HEK293 (cell line): ENCODE measurements around the gene MVK.

Experiments used
- CTCF ChIA-PET: fragments of 350-600 bp; formaldehyde crosslinking; extraction: SDS; loops from one replicate; lab custom pipeline; 2021; ENCODE audit warnings: antibody characterized with exemption; lab: Yijun Ruan, JAX
- POLR2A ChIA-PET: fragments of 300-600 bp; formaldehyde crosslinking; extraction: SDS; loops from one replicate; lab custom pipeline; 2020; ENCODE audit warnings: antibody characterized with exemption, inconsistent platforms; lab: Yijun Ruan, JAX
- H3K27ac ChIP-seq: fragments of 200-500 bp; sonication (Bioruptor generic); 2 replicates; pipeline ENCODE4 v1.5.1; 2014; ENCODE audit warnings: low read depth, low read length, control low read depth, inconsistent platforms; ENCODE audit errors: extremely low read depth
- H3K36me3 ChIP-seq, 2 experiments: fragments of 200-500 bp in 1 of 2; sonication (Bioruptor generic) in 1 of 2; 1 replicate in 1 of 2; 2 replicates in 1 of 2; pipeline ENCODE4 v1.5.1; 2014 to 2017; ENCODE audit warnings: inconsistent platforms in 2 of 2, low read length in 2 of 2; ENCODE audit not compliant: control insufficient read depth in 2 of 2, insufficient read depth in 1 of 2
- H3K4me1 ChIP-seq: fragments of 200-500 bp; sonication (Bioruptor generic); 2 replicates; pipeline ENCODE4 v1.5.1; 2014; ENCODE audit warnings: mild to moderate bottlenecking, low read length, inconsistent platforms; ENCODE audit not compliant: control insufficient read depth, insufficient read depth
- H3K4me3 ChIP-seq: 2 replicates; pipeline ENCODE4 v1.5.1; 2011; ENCODE audit warnings: low read depth, mild to moderate bottlenecking, control low read depth, low read length, moderate library complexity
- H3K9me3 ChIP-seq: fragments of 200-500 bp; sonication (Bioruptor generic); 2 replicates; pipeline ENCODE4 v1.5.1; 2014; ENCODE audit warnings: low read depth, low read length, inconsistent platforms; ENCODE audit not compliant: control insufficient read depth, insufficient read depth
- GLI4 ChIP-seq: fragments of 450-650 bp; formaldehyde crosslinking; IDR thresholded peaks from 2 replicates; pipeline ENCODE4 v1.5.1; 2016; ENCODE audit warnings: missing biosample characterization, missing genetic modification characterization
- SCRT2 ChIP-seq: fragments of 450-650 bp; formaldehyde crosslinking; IDR thresholded peaks from 2 replicates; pipeline ENCODE4 v1.5.1; 2016; ENCODE audit warnings: missing biosample characterization, missing genetic modification characterization
- SP2 ChIP-seq: fragments of 450-650 bp; formaldehyde crosslinking; IDR thresholded peaks from 2 replicates; pipeline ENCODE4 v1.5.1; 2016; ENCODE audit warnings: missing biosample characterization, missing genetic modification characterization
- YY1 ChIP-seq: fragments of 450-650 bp; formaldehyde crosslinking; IDR thresholded peaks from 2 replicates; pipeline ENCODE4 v1.5.1; 2018; ENCODE audit warnings: missing biosample characterization, missing genetic modification characterization
- ZNF112 ChIP-seq: fragments of 450-650 bp; formaldehyde crosslinking; IDR thresholded peaks from 2 replicates; pipeline ENCODE4 v1.5.0; 2017; ENCODE audit warnings: missing biosample characterization, missing genetic modification characterization
- ZNF174 ChIP-seq: fragments of 450-650 bp; formaldehyde crosslinking; IDR thresholded peaks from 2 replicates; pipeline ENCODE4 v1.5.0; 2017; ENCODE audit warnings: missing biosample characterization, mild to moderate bottlenecking, missing genetic modification characterization
- ZNF184 ChIP-seq: fragments of 450-650 bp; IDR thresholded peaks from 2 replicates; pipeline ENCODE4 v1.5.1; 2018; ENCODE audit warnings: missing biosample characterization, mild to moderate bottlenecking, missing genetic modification characterization
- ZNF19 ChIP-seq: fragments of 450-650 bp; formaldehyde crosslinking; IDR thresholded peaks from 2 replicates; pipeline ENCODE4; 2016; ENCODE audit warnings: missing biosample characterization, missing genetic modification characterization, low read depth
- ZNF302 ChIP-seq: fragments of 450-650 bp; formaldehyde crosslinking; IDR thresholded peaks from 2 replicates; pipeline ENCODE4 v1.5.1; 2016; ENCODE audit warnings: missing biosample characterization, missing genetic modification characterization, low read depth
- ZNF324 ChIP-seq: fragments of 450-650 bp; formaldehyde crosslinking; IDR thresholded peaks from 2 replicates; pipeline ENCODE4 v1.5.1; 2016; ENCODE audit warnings: missing biosample characterization, missing genetic modification characterization
- ZNF341 ChIP-seq: fragments of 450-650 bp; formaldehyde crosslinking; IDR thresholded peaks from 2 replicates; pipeline ENCODE4; 2016; ENCODE audit warnings: low read depth, missing biosample characterization, missing genetic modification characterization
- ZNF391 ChIP-seq: fragments of 450-650 bp; formaldehyde crosslinking; IDR thresholded peaks from 2 replicates; pipeline ENCODE4 v1.5.1; 2016; ENCODE audit warnings: low read depth, missing biosample characterization, missing genetic modification characterization, borderline replicate concordance
- ZNF404 ChIP-seq: fragments of 450-650 bp; formaldehyde crosslinking; IDR thresholded peaks from 2 replicates; pipeline ENCODE4 v1.5.1; 2017; ENCODE audit warnings: missing biosample characterization, missing genetic modification characterization
- ZNF521 ChIP-seq: fragments of 450-650 bp; formaldehyde crosslinking; IDR thresholded peaks from 2 replicates; pipeline ENCODE4 v1.5.1; 2017; ENCODE audit warnings: missing biosample characterization, mild to moderate bottlenecking, missing genetic modification characterization
- ZNF548 ChIP-seq: fragments of 450-650 bp; formaldehyde crosslinking; IDR thresholded peaks from 2 replicates; pipeline ENCODE4 v1.5.1; 2016; ENCODE audit warnings: missing biosample characterization, missing genetic modification characterization
- ZNF561 ChIP-seq: fragments of 450-650 bp; IDR thresholded peaks from 2 replicates; pipeline ENCODE4 v1.5.1; 2018; ENCODE audit warnings: missing biosample characterization, missing genetic modification characterization, borderline replicate concordance
- ZNF610 ChIP-seq: fragments of 450-650 bp; formaldehyde crosslinking; IDR thresholded peaks from 2 replicates; pipeline ENCODE4 v1.5.1; 2016; ENCODE audit warnings: missing biosample characterization, missing genetic modification characterization, borderline replicate concordance
- ZNF621 ChIP-seq: fragments of 450-650 bp; formaldehyde crosslinking; IDR thresholded peaks from 2 replicates; pipeline ENCODE4 v1.5.1; 2017; ENCODE audit warnings: missing biosample characterization, missing genetic modification characterization
- ZNF623 ChIP-seq: fragments of 450-650 bp; formaldehyde crosslinking; IDR thresholded peaks from 2 replicates; pipeline ENCODE4 v1.5.1; 2016; ENCODE audit warnings: missing biosample characterization, missing genetic modification characterization
- ZNF660 ChIP-seq: fragments of 450-650 bp; IDR thresholded peaks from 2 replicates; pipeline ENCODE4 v1.5.1; 2018; ENCODE audit warnings: missing biosample characterization, mild to moderate bottlenecking, missing genetic modification characterization
- ZNF670 ChIP-seq: fragments of 450-650 bp; formaldehyde crosslinking; IDR thresholded peaks from 2 replicates; pipeline ENCODE4 v1.5.1; 2016; ENCODE audit warnings: missing biosample characterization, missing genetic modification characterization, low read depth
- ZNF776 ChIP-seq: fragments of 450-650 bp; formaldehyde crosslinking; IDR thresholded peaks from 2 replicates; pipeline ENCODE4 v1.5.0; 2017; ENCODE audit warnings: missing biosample characterization, missing genetic modification characterization, borderline replicate concordance
- ZNF830 ChIP-seq: fragments of 450-650 bp; IDR thresholded peaks from 2 replicates; pipeline ENCODE4 v1.5.0; 2018; ENCODE audit warnings: missing biosample characterization, missing genetic modification characterization, low read depth, mild to moderate bottlenecking, moderate library complexity
- ZSCAN16 ChIP-seq: fragments of 450-650 bp; formaldehyde crosslinking; IDR thresholded peaks from 2 replicates; pipeline ENCODE4 v1.5.1; 2016; ENCODE audit warnings: missing biosample characterization, missing genetic modification characterization
- TF ChIP-seq, protein P1 (sequence below): fragments of 450-650 bp; formaldehyde crosslinking; IDR thresholded peaks from 2 replicates; pipeline ENCODE4 v1.5.1; 2016; ENCODE audit warnings: missing biosample characterization, missing genetic modification characterization
- TF ChIP-seq, protein P2 (sequence below): fragments of 450-650 bp; formaldehyde crosslinking; IDR thresholded peaks from 2 replicates; pipeline ENCODE4 v1.5.1; 2016; ENCODE audit warnings: missing biosample characterization, missing genetic modification characterization
- TF ChIP-seq, protein P3 (sequence below): fragments of 450-650 bp; formaldehyde crosslinking; IDR thresholded peaks from 2 replicates; pipeline ENCODE4 v1.5.1; 2016; ENCODE audit warnings: missing biosample characterization, missing genetic modification characterization
- TF ChIP-seq, protein P4 (sequence below): fragments of 450-650 bp; formaldehyde crosslinking; IDR thresholded peaks from 2 replicates; pipeline ENCODE4 v1.5.1; 2016; ENCODE audit warnings: missing biosample characterization, missing genetic modification characterization, borderline replicate concordance
- TF ChIP-seq, protein P5 (sequence below): fragments of 450-650 bp; IDR thresholded peaks from 2 replicates; pipeline ENCODE4 v1.5.1; 2018; ENCODE audit warnings: missing biosample characterization, missing genetic modification characterization

The MVK gene

DNA sequence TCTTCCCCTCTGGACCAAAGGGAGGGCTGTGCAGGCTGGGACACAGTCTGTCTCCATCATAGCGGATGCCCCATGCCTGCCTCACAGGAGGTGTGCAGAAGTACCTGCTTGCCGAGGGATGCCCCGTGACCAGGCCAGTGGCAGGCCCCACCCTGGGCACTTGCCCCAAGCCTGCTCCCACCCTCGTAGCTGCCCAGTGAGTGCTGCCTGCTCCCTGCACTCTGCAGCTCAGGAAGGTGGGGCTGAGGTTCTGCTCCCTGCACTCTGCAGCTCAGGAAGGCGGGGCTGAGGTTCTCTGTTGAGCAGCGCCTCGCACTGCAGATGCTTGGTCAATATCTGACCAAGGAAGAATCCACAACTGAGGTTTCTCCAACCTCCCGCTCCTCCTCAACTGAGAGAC, 7.2 kb upstream of the MVK start:
- Histone ChIP-seq H3K9me3 (no peaks in the 10 kb centered on the region), H3K4me1 (no peaks in the 10 kb centered on the region), H3K36me3 (peaks cover 22 to 67% of the 10 kb centered on the region in 2 experiments; a peak in 2 of 3 replicates), H3K27ac (no peak overlapping the region), H3K4me3 (no peak overlapping the region)
- TF ChIP-seq ZNF623 (tag by site-specific recombination) (no peak), ZNF561 (tag by site-specific recombination) (no peak), ZNF112 (no peak), ZNF19 (no peak), SCRT2 (tag by site-specific recombination) (no peak), YY1 (tag by site-specific recombination) (no peak), ZNF621 (tag by site-specific recombination) (no peak), ZNF776 (no peak), ZNF830 (no peak), ZNF324 (no peak), GLI4 (tag by site-specific recombination) (no peak), ZNF174 (tag by site-specific recombination) (no peak)
- TF ChIP-seq, protein P1, sequence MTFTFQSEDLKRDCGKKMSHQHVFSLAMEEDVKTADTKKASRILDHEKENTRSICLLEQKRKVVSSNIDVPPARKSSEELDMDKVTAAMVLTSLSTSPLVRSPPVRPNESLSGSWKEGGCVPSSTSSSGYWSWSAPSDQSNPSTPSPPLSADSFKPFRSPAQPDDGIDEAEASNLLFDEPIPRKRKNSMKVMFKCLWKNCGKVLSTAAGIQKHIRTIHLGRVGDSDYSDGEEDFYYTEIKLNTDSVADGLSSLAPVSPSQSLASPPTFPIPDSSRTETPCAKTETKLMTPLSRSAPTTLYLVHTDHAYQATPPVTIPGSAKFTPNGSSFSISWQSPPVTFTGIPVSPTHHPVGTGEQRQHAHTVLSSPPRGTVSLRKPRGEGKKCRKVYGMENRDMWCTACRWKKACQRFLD (tag by site-specific recombination), result no peak
- TF ChIP-seq, protein P2, sequence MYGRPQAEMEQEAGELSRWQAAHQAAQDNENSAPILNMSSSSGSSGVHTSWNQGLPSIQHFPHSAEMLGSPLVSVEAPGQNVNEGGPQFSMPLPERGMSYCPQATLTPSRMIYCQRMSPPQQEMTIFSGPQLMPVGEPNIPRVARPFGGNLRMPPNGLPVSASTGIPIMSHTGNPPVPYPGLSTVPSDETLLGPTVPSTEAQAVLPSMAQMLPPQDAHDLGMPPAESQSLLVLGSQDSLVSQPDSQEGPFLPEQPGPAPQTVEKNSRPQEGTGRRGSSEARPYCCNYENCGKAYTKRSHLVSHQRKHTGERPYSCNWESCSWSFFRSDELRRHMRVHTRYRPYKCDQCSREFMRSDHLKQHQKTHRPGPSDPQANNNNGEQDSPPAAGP, result no peak
- TF ChIP-seq, protein P3, sequence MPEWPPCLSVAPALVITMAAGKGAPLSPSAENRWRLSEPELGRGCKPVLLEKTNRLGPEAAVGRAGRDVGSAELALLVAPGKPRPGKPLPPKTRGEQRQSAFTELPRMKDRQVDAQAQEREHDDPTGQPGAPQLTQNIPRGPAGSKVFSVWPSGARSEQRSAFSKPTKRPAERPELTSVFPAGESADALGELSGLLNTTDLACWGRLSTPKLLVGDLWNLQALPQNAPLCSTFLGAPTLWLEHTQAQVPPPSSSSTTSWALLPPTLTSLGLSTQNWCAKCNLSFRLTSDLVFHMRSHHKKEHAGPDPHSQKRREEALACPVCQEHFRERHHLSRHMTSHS (tag by site-specific recombination), result no peak
- ChIA-PET POLR2A (interaction anchor here (1.2 kb wide), 1 partner anchor 10 kb away, joined by 6 read pairs; no protein-coding TSS in a partner anchor), CTCF (no interaction called here)

GRCh38 chr12:109567296-109567695, 6.3 kb upstream of the MVK start:
- Histone ChIP-seq H3K36me3 (peaks cover 22 to 68% of the 10 kb centered on the region in 2 experiments; a peak in 2 of 3 replicates), H3K27ac (no peak overlapping the region), H3K4me3 (no peak overlapping the region), H3K9me3 (no peaks in the 10 kb centered on the region), H3K4me1 (no peaks in the 10 kb centered on the region)
- CTCF ChIA-PET, result no interaction called here
- POLR2A ChIA-PET, result no interaction called here
- TF ChIP-seq ZNF404 (tag by site-specific recombination) (no peak), ZNF391 (tag by site-specific recombination) (no peak), ZNF548 (tag by site-specific recombination) (no peak), ZNF302 (tag by site-specific recombination) (no peak), ZSCAN16 (no peak), ZNF610 (tag by site-specific recombination) (no peak), ZNF660 (tag by site-specific recombination) (no peak), ZNF341 (tag by site-specific recombination) (no peak), ZNF521 (no peak), SP2 (tag by site-specific recombination) (no peak), ZNF670 (tag by site-specific recombination) (no peak), ZNF184 (tag by site-specific recombination) (no peak)
- TF ChIP-seq, protein P4, sequence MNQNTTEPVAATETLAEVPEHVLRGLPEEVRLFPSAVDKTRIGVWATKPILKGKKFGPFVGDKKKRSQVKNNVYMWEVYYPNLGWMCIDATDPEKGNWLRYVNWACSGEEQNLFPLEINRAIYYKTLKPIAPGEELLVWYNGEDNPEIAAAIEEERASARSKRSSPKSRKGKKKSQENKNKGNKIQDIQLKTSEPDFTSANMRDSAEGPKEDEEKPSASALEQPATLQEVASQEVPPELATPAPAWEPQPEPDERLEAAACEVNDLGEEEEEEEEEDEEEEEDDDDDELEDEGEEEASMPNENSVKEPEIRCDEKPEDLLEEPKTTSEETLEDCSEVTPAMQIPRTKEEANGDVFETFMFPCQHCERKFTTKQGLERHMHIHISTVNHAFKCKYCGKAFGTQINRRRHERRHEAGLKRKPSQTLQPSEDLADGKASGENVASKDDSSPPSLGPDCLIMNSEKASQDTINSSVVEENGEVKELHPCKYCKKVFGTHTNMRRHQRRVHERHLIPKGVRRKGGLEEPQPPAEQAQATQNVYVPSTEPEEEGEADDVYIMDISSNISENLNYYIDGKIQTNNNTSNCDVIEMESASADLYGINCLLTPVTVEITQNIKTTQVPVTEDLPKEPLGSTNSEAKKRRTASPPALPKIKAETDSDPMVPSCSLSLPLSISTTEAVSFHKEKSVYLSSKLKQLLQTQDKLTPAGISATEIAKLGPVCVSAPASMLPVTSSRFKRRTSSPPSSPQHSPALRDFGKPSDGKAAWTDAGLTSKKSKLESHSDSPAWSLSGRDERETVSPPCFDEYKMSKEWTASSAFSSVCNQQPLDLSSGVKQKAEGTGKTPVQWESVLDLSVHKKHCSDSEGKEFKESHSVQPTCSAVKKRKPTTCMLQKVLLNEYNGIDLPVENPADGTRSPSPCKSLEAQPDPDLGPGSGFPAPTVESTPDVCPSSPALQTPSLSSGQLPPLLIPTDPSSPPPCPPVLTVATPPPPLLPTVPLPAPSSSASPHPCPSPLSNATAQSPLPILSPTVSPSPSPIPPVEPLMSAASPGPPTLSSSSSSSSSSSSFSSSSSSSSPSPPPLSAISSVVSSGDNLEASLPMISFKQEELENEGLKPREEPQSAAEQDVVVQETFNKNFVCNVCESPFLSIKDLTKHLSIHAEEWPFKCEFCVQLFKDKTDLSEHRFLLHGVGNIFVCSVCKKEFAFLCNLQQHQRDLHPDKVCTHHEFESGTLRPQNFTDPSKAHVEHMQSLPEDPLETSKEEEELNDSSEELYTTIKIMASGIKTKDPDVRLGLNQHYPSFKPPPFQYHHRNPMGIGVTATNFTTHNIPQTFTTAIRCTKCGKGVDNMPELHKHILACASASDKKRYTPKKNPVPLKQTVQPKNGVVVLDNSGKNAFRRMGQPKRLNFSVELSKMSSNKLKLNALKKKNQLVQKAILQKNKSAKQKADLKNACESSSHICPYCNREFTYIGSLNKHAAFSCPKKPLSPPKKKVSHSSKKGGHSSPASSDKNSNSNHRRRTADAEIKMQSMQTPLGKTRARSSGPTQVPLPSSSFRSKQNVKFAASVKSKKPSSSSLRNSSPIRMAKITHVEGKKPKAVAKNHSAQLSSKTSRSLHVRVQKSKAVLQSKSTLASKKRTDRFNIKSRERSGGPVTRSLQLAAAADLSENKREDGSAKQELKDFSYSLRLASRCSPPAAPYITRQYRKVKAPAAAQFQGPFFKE (tag by site-specific recombination), result no peak
- TF ChIP-seq, protein P5, sequence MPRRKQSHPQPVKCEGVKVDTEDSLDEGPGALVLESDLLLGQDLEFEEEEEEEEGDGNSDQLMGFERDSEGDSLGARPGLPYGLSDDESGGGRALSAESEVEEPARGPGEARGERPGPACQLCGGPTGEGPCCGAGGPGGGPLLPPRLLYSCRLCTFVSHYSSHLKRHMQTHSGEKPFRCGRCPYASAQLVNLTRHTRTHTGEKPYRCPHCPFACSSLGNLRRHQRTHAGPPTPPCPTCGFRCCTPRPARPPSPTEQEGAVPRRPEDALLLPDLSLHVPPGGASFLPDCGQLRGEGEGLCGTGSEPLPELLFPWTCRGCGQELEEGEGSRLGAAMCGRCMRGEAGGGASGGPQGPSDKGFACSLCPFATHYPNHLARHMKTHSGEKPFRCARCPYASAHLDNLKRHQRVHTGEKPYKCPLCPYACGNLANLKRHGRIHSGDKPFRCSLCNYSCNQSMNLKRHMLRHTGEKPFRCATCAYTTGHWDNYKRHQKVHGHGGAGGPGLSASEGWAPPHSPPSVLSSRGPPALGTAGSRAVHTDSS (tag by site-specific recombination), result no peak
